Activated CD4-positive, alpha-beta memory T cell treated with anti-CD3 and anti-CD28 coated beads, Interleukin-2, amount 10 ng/mL, durations not matched to agents 7 days and 5 days (primary cell): Measurements from ENCODE around the gene GPR183. TPM values are rescaled to one million over a fixed set of nuclear protein-coding genes. Genes with fewer than 3 reads are reported as not detected.

Experiments used
- CTCF ChIA-PET: fragments of 350-600 bp; sonication (Branson Sonifier 250); formaldehyde crosslinking; loops from one replicate; lab custom pipeline; 2021; ENCODE audit warnings: antibody characterized with exemption, inconsistent platforms; lab: Charles Lee
- POLR2A ChIA-PET: fragments of 350-600 bp; sonication (Branson Sonifier 250); formaldehyde crosslinking; loops from one replicate; lab custom pipeline; 2021; ENCODE audit warnings: antibody characterized with exemption; lab: Charles Lee
- DNase-seq: peaks from one replicate; pipeline ENCODE4 v3.0.0-alpha.2; 2020
- H3K27ac Mint-ChIP-seq: one replicate; pipeline ENCODE4 v1.8.0; 2021; ENCODE audit warnings: mild to moderate bottlenecking, mixed read lengths
- H3K27me3 Mint-ChIP-seq: one replicate; pipeline ENCODE4 v1.8.0; 2021; ENCODE audit warnings: mixed read lengths
- H3K36me3 Mint-ChIP-seq: one replicate; pipeline ENCODE4 v1.8.0; 2021; ENCODE audit warnings: low read depth, mixed read lengths
- H3K4me1 Mint-ChIP-seq: one replicate; pipeline ENCODE4 v1.8.0; 2021; ENCODE audit warnings: mixed read lengths
- H3K4me3 Mint-ChIP-seq: one replicate; pipeline ENCODE4 v1.8.0; 2021; ENCODE audit warnings: mild to moderate bottlenecking, mixed read lengths
- H3K9me3 Mint-ChIP-seq: one replicate; pipeline ENCODE4 v1.8.0; 2021; ENCODE audit warnings: mixed read lengths
- total RNA-seq, 2 experiments: library from RNA; stranded (reverse); gene quantifications; one replicate each; pipeline ENCODE4 v1.2.3, GENCODE V29; 2021

Gene GPR183
- total RNA-seq, 2 experiments from 2014 or later = 43.7 to 46.2 TPM

- H3K27me3 Mint-ChIP-seq = no peaks in the 10 kb centered on the region
- no peaks in the 10 kb centered on the region for H3K9me3 Mint-ChIP-seq
- H3K27ac Mint-ChIP-seq = peak overlapping the region; percentile 70
- peaks cover 30% of the 10 kb centered on the region for H3K36me3 Mint-ChIP-seq
- CTCF ChIA-PET = interaction anchor here (1.8 kb wide), 1 partner anchor 42 kb away, joined by 5 read pairs; no protein-coding TSS in a partner anchor
- H3K4me1 Mint-ChIP-seq = peaks cover 83% of the 10 kb centered on the region
- POLR2A ChIA-PET = interaction anchor here (0.9 to 7.1 kb wide), 9 partner anchors 7 to 56 kb away, joined by 3 to 139 read pairs (median 5); partner anchors contain the start of genes GPR18 and GPR183
- DNase-seq = no peak
- no peak overlapping the region for H3K4me3 Mint-ChIP-seq
Observed at GRCh38 chr13:99310382-99311031, 3.3 kb upstream of the GPR183 start.

- POLR2A ChIA-PET = interaction anchor here (1.0 to 14.1 kb wide), 12 partner anchors 11 to 109 kb away, joined by 3 to 393 read pairs (median 40); partner anchors contain the start of gene UBAC2
- Mint-ChIP-seq H3K4me1 (peaks cover 80% of the 10 kb centered on the region), H3K27me3 (no peaks in the 10 kb centered on the region), H3K4me3 (peak overlapping the region; percentile 79), H3K27ac (peak overlapping the region; percentile 83), H3K36me3 (peaks cover 42% of the 10 kb centered on the region), H3K9me3 (no peaks in the 10 kb centered on the region)
- CTCF ChIA-PET = interaction anchor here (0.7 to 3.8 kb wide), 10 partner anchors 11 to 181 kb away, joined by 3 to 18 read pairs (median 3); no protein-coding TSS in a partner anchor
- no peak for DNase-seq
Observed at GRCh38 chr13:99308471-99309087, 1.4 kb upstream of the GPR183 start.

DNA sequence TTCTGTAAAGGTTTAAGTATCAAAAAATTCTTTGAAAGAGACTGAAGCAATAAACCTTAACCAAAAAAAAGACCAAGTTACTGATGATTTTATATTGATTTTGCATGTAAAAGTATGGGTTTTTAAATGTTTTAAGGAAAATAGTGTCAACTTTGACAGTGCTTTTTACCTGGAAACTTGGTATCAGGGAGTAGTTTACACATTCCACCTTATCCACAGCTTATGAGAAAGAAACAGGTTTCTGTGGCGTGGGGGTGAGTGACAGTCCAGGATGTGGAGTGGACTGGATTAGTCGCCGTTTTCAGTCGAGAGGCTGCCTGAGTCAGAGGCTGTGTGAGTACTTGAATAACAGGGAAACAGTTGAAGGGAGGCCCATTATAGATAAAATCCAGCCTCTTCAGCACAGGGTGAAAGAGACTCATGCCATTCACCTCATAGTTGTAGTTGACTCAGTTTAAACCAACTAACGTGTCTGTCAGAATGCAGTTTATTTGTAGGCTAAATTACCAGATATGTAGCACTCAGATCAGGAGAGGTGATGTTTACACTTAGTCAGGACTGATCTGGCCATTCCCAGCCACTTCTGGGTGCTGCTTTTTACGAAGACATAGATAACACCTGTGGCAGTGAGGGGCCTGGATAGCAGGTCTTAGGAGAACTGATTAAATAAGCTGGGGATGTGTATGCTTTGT, 595 bp upstream of the GPR183 start:
- H3K27ac Mint-ChIP-seq = peak overlapping the region; percentile 83
- POLR2A ChIA-PET = interaction anchor here (0.9 to 14.1 kb wide), 23 partner anchors 6 to 732 kb away, joined by 3 to 393 read pairs (median 6); partner anchors contain the start of genes GPR18 and UBAC2
- H3K36me3 Mint-ChIP-seq = peaks cover 40% of the 10 kb centered on the region
- H3K4me3 Mint-ChIP-seq = peak overlapping the region; percentile 79
- H3K27me3 Mint-ChIP-seq = no peaks in the 10 kb centered on the region
- CTCF ChIA-PET = interaction anchor here (0.7 to 3.8 kb wide), 10 partner anchors 11 to 129 kb away, joined by 3 to 18 read pairs (median 4); no protein-coding TSS in a partner anchor
- H3K9me3 Mint-ChIP-seq = no peaks in the 10 kb centered on the region
- peak; percentile 78 for DNase-seq
- peaks cover 82% of the 10 kb centered on the region for H3K4me1 Mint-ChIP-seq

DNA sequence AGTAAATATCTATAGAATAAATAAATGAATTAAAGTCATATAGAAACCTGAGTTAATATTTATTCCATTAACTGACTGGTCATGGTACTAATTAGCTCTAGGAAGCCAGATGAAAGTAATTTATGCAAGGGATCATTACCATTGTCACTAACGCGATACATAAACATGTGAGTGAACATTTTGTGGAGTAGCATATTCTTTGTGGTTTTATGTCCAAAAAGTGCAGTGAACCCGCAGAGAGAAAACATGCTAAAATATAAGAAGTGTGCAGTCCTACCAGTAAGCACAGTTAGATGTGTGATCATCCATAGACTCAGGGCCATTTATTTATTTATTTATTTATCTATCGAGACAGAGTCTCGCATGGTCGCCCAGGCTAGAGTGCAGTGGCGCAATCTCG, 1.6 kb downstream of the GPR183 start:
- ChIA-PET CTCF (interaction anchor here (0.6 to 4.1 kb wide), 12 partner anchors 8 to 196 kb away, joined by 3 to 19 read pairs (median 5); no protein-coding TSS in a partner anchor), POLR2A (interaction anchor here (0.6 to 14.1 kb wide), 15 partner anchors 8 to 130 kb away, joined by 3 to 393 read pairs (median 54); partner anchors contain the start of genes GPR18 and UBAC2)
- no peaks in the 10 kb centered on the region for H3K27me3 Mint-ChIP-seq
- peaks cover 79% of the 10 kb centered on the region for H3K4me1 Mint-ChIP-seq
- peak overlapping the region; percentile 83 for H3K27ac Mint-ChIP-seq
- DNase-seq = no peak
- H3K4me3 Mint-ChIP-seq = peak overlapping the region; percentile 79
- H3K36me3 Mint-ChIP-seq = peaks cover 37% of the 10 kb centered on the region
- H3K9me3 Mint-ChIP-seq = no peaks in the 10 kb centered on the region

DNA sequence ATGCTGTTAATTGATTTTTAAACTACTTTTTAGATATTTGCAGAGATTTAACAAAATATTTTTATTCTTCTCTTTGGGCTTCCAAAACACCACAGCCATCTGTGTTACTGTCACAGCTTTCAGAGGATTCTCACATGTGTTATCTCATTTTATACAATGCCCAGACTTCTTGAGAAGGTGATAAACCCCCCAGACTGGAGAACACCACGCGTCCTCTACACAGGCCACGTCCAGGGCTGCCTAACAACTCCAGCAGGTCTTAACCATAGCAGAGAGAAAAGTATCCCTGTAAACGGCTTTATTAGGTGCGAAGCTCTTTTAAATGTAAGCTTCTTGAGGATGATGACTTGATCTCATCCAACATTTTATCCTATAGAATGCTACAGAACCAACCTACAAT, 2.0 kb downstream of the GPR183 start:
- ChIA-PET POLR2A (interaction anchor here (1.1 to 14.1 kb wide), 13 partner anchors 7 to 130 kb away, joined by 3 to 393 read pairs (median 74); partner anchors contain the start of gene UBAC2), CTCF (interaction anchor here (0.6 to 4.1 kb wide), 11 partner anchors 9 to 197 kb away, joined by 3 to 19 read pairs (median 5); no protein-coding TSS in a partner anchor)
- H3K4me1 Mint-ChIP-seq = peaks cover 80% of the 10 kb centered on the region
- H3K36me3 Mint-ChIP-seq = peaks cover 37% of the 10 kb centered on the region
- peak overlapping the region; percentile 80 for H3K27ac Mint-ChIP-seq
- H3K27me3 Mint-ChIP-seq = no peaks in the 10 kb centered on the region
- DNase-seq = no peak
- no peaks in the 10 kb centered on the region for H3K9me3 Mint-ChIP-seq
- H3K4me3 Mint-ChIP-seq = peak overlapping the region; percentile 79

GRCh38 chr13:99304541-99304940, 2.7 kb downstream of the GPR183 start:
- H3K27ac Mint-ChIP-seq = peak overlapping the region; percentile 84
- CTCF ChIA-PET = interaction anchor here (0.8 to 4.1 kb wide), 10 partner anchors 8 to 132 kb away, joined by 3 to 19 read pairs (median 4); no protein-coding TSS in a partner anchor

DNA sequence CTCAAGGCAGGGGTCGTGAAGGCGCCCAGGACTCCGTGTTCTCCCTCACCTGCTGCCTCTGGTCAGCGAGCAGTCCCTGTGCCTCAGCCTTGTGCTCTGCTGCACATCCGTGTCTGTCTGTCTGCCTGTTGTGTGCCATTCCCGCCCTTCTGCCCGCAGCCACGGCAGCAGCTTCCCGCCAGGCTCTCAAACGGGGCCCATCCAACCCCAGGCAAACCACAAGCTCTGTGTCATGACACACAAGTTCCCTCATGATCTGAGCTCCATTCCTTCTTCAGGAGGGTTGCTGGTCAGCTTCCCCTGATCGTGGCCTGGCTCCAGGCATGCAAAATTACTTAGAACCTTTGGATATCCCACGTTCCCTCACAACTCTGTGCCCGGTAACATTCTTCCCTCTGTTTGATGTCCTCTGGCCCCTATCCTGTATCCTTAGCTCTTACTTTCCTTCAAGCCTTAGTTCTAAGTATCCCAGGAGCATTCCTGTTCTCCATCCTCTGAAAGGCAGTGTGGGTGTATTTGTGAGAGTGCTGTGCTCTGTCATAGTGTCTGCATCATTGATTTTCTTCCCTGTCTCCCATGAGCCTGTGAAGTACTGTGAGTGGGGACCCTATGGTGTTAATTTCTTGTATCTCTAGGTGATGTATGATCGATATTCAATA, 3.2 kb downstream of the GPR183 start:
- ChIA-PET CTCF (interaction anchor here (0.8 to 4.1 kb wide), 13 partner anchors 8 to 132 kb away, joined by 3 to 19 read pairs (median 5); no protein-coding TSS in a partner anchor), POLR2A (interaction anchor here (0.8 to 14.1 kb wide), 19 partner anchors 6 to 146 kb away, joined by 3 to 393 read pairs (median 7); partner anchors contain the start of genes GPR18 and UBAC2)
- peak overlapping the region; percentile 79 for H3K4me3 Mint-ChIP-seq
- H3K4me1 Mint-ChIP-seq = peaks cover 81% of the 10 kb centered on the region
- DNase-seq = peak; percentile 74
- H3K9me3 Mint-ChIP-seq = no peaks in the 10 kb centered on the region
- peak overlapping the region; percentile 84 for H3K27ac Mint-ChIP-seq
- no peaks in the 10 kb centered on the region for H3K27me3 Mint-ChIP-seq
- peaks cover 40% of the 10 kb centered on the region for H3K36me3 Mint-ChIP-seq

More at GRCh38 chr13:99304541-99304940, 2.7 kb downstream of the GPR183 start:
- H3K27me3 Mint-ChIP-seq = no peaks in the 10 kb centered on the region
- no peaks in the 10 kb centered on the region for H3K9me3 Mint-ChIP-seq
- POLR2A ChIA-PET = interaction anchor here (0.8 to 14.1 kb wide), 17 partner anchors 7 to 145 kb away, joined by 3 to 393 read pairs (median 37); partner anchors contain the start of genes GPR18 and UBAC2
- peaks cover 37% of the 10 kb centered on the region for H3K36me3 Mint-ChIP-seq
- H3K4me3 Mint-ChIP-seq = peak overlapping the region; percentile 79
- DNase-seq = no peak
- H3K4me1 Mint-ChIP-seq = peaks cover 80% of the 10 kb centered on the region

- no peaks in the 10 kb centered on the region for H3K27me3 Mint-ChIP-seq
- CTCF ChIA-PET = interaction anchor here (0.7 to 4.1 kb wide), 14 partner anchors 12 to 134 kb away, joined by 3 to 19 read pairs (median 6); no protein-coding TSS in a partner anchor
- peaks cover 81% of the 10 kb centered on the region for H3K4me1 Mint-ChIP-seq
- POLR2A ChIA-PET = interaction anchor here (0.7 to 14.1 kb wide), 17 partner anchors 10 to 147 kb away, joined by 3 to 393 read pairs (median 9); partner anchors contain the start of genes GPR18 and UBAC2
- H3K27ac Mint-ChIP-seq = peak overlapping the region; percentile 84
- H3K36me3 Mint-ChIP-seq = peaks cover 33% of the 10 kb centered on the region
- no peaks in the 10 kb centered on the region for H3K9me3 Mint-ChIP-seq
- no peak for DNase-seq
- H3K4me3 Mint-ChIP-seq = peak overlapping the region; percentile 79
Observed at GRCh38 chr13:99302637-99303505, 4.3 kb downstream of the GPR183 start.

GRCh38 chr13:99301913-99302636, 5.1 kb downstream of the GPR183 start:
- DNase-seq = no peak
- H3K36me3 Mint-ChIP-seq = peaks cover 38% of the 10 kb centered on the region
- H3K27ac Mint-ChIP-seq = peak overlapping the region; percentile 84
- H3K9me3 Mint-ChIP-seq = no peaks in the 10 kb centered on the region
- no peaks in the 10 kb centered on the region for H3K27me3 Mint-ChIP-seq
- peaks cover 82% of the 10 kb centered on the region for H3K4me1 Mint-ChIP-seq
- CTCF ChIA-PET = interaction anchor here (1.0 to 4.1 kb wide), 9 partner anchors 13 to 135 kb away, joined by 3 to 19 read pairs (median 6); no protein-coding TSS in a partner anchor
- POLR2A ChIA-PET = interaction anchor here (0.7 to 14.1 kb wide), 15 partner anchors 9 to 133 kb away, joined by 3 to 393 read pairs (median 37); partner anchors contain the start of genes GPR18 and UBAC2
- peak overlapping the region; percentile 79 for H3K4me3 Mint-ChIP-seq
